Psoas muscle (tissue), 8 donors: ENCODE data around the gene IFT27. TPM values are rescaled to one million over a fixed set of nuclear protein-coding genes. Genes with fewer than 3 reads are reported as not detected.

Experiments
- ATAC-seq, 4 donors: fragments of 200-7000 bp; cut with Tn5 transposase; one replicate each; pipeline ENCODE4 v1.9.1; 2020; ENCODE audit warnings: moderate library complexity in 3 of 4, mild to moderate bottlenecking in 2 of 4
- DNase-seq, 2 donors: peaks; one replicate each; pipeline ENCODE4 v3.0.0-alpha.2; 2020
- H3K27ac ChIP-seq: fragments of 200-600 bp; one replicate; pipeline ENCODE4 v1.8.0; 2022
- H3K27me3 ChIP-seq, 3 donors: fragments of 200-600 bp in 1 of 3; one replicate each; pipeline versions ENCODE4 v1.6.1 to v1.8.0; 2013 to 2022; ENCODE audit warnings: low read length in 2 of 3, mild to moderate bottlenecking in 2 of 3, moderate library complexity in 1 of 3; ENCODE audit not compliant: insufficient read depth in 3 of 3
- H3K36me3 ChIP-seq, 2 donors: fragments of 200-600 bp in 1 of 2; one replicate each; pipeline versions ENCODE4 v1.6.1 to v1.8.0; 2013 to 2022; ENCODE audit warnings: low read depth in 1 of 2, mild to moderate bottlenecking in 1 of 2, moderate library complexity in 1 of 2; ENCODE audit not compliant: insufficient read depth in 1 of 2
- H3K4me1 ChIP-seq: fragments of 200-600 bp; one replicate; pipeline ENCODE4 v1.8.0; 2022
- H3K4me3 ChIP-seq: fragments of 200-600 bp; one replicate; pipeline ENCODE4 v1.8.0; 2022; ENCODE audit warnings: mild to moderate bottlenecking
- H3K9me3 ChIP-seq: fragments of 200-600 bp; one replicate; pipeline ENCODE4 v1.8.0; 2022
- whole genome bisulfite sequencing, 3 donors: extraction: QIAGEN DNeasy Blood & Tissue Kit; methylation state at CpG; one replicate each; pipeline versions ENCODE4 v1.1.6 to v1.1.7; 2013; 5-methylcytosine and 5-hydroxymethylcytosine counted together
- intact Hi-C, 2 donors: fragments of 100-400 bp; cut with DNase I; formaldehyde crosslinking; loops; one replicate each; pipeline versions ENCODE4 v1.11.0 to v1.14.2; 2022
- polyA plus RNA-seq, 3 donors: library from polyadenylated mRNA; stranded (reverse); fragments of 200-250 nt; gene quantifications; one replicate each; pipeline ENCODE4 v1.2.3, GENCODE V29; 2013
- total RNA-seq, 4 donors: library from RNA; stranded (reverse); fragmentation: NEBNext Ultra II Directional in 2 of 4; extraction: Animal tissue kit (Norgen Biotek cat#: 25700) in 2 of 4; gene quantifications; one replicate each; pipeline versions ENCODE4 v1.2.1 to v1.2.4, GENCODE V29; 2021 to 2023
- TF ChIP-seq, protein P1 (sequence below): fragments of 200-600 bp; IDR thresholded peaks from one replicate; pipeline ENCODE4 v1.8.0; 2022; ENCODE audit warnings: antibody characterized with exemption
- donor health status: healthy with polysubstance abuse.
- donor health status: DM: no; HTN: no; CAD: no; lungs with moderate emphysema.
- donor health status: Bipolar disorder and iron deficiency.
- donor health status: healthy.
- donor health status: DM: yes; HTN: yes; CAD: no.
- donor health status: DM: no; HTN: no; CAD: no.
- donor health status: DM: no; HTN: no; CAD: no.
- donor health status: DM: yes; HTN: yes; CAD: no.

IFT27 gene
- total and polyA plus RNA-seq, 7 donors = 5.6 to 16.7 (median 7.4) TPM

DNA sequence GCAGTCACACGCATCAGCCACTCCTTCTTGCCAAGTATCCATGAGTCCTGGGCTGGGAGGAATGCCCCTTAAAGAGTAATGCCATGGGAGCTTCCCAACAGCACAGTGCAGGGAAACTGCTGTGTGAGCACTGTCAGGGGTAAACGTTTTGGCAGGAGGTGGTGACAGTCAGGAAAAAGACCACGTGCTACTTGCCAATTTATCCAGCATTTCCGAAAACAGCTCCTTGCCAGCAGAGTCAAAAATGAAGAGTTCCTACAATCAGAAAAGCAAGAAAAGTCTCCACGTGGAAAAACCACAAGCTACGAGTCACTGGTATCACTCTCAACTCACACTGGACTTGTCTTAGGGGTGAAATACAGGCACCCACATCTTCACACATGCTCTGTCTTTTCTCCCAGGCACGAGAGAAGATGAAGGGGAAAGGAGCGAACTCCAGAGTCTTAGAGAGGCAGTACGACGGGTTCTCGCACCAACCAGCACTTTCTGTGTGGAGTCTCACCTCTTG, 9.9 kb downstream of the IFT27 start:
- 78 to 87% (median 78%) methylated on average over 11 of the region's 11 CpGs for WGBS, 3 donors
- TF ChIP-seq, protein P1, sequence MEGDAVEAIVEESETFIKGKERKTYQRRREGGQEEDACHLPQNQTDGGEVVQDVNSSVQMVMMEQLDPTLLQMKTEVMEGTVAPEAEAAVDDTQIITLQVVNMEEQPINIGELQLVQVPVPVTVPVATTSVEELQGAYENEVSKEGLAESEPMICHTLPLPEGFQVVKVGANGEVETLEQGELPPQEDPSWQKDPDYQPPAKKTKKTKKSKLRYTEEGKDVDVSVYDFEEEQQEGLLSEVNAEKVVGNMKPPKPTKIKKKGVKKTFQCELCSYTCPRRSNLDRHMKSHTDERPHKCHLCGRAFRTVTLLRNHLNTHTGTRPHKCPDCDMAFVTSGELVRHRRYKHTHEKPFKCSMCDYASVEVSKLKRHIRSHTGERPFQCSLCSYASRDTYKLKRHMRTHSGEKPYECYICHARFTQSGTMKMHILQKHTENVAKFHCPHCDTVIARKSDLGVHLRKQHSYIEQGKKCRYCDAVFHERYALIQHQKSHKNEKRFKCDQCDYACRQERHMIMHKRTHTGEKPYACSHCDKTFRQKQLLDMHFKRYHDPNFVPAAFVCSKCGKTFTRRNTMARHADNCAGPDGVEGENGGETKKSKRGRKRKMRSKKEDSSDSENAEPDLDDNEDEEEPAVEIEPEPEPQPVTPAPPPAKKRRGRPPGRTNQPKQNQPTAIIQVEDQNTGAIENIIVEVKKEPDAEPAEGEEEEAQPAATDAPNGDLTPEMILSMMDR = no peak
- ATAC-seq (no peak), DNase-seq (no peak)
- H3K27ac ChIP-seq = no peak overlapping the region
- no peaks in the 10 kb centered on the region for H3K4me1 ChIP-seq
- no peaks in the 10 kb centered on the region for H3K27me3 ChIP-seq
- H3K9me3 ChIP-seq = no peaks in the 10 kb centered on the region
- H3K36me3 ChIP-seq = peaks cover 0 to 37% of the 10 kb centered on the region in 2 donors
- intact Hi-C loops = loop anchor here in 1 of 2 donors (5.0 kb wide), 1 partner anchor 214 kb away; no protein-coding TSS in a partner anchor
- no peak overlapping the region for H3K4me3 ChIP-seq

DNA sequence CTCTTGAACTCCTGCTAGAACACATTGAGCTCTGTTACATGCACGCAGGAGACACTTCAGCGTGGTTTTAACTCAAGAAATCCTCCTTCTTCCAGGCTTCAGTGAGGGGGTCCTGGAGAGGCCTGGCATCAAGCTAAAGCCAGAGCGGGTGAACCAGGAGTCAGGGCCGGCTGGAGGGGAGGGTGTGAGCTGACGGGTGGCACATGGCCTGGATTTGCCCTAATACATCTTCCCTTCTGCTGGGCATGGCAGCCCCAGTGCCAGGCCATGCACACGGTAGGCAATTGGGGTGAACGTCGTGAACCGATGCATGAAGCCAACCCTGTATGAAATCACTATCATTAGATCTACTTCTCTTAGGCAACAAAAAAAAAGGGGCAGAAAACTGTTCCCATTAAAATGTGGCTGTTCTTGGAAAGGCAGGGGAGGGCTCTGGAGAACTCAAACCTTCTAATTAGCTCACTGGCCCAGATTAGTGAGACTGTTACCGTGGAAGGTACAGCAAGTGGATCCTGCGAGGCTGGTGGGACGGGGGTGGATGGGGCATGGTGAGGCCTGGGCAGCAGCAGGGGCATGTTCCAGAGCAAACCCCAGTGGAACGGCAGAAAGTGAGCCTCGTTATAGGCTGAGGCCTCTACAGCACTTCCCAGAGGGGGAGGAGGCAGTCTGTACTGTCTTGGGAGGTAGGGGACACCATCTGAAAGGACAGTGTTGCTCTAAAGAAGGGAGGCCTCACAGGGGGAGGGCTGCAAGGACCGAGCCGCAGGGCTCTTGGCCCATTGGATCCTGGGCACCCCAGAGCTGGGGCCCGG, 10.6 kb downstream of the IFT27 start:
- intact Hi-C loops = loop anchor here in 1 of 2 donors (5.0 kb wide), 1 partner anchor 213 kb away; no protein-coding TSS in a partner anchor
- Histone ChIP-seq H3K4me3 (no peak overlapping the region), H3K27ac (no peak overlapping the region), H3K36me3 (peaks cover 0 to 37% of the 10 kb centered on the region in 2 donors), H3K27me3 (no peaks in the 10 kb centered on the region), H3K4me1 (no peaks in the 10 kb centered on the region), H3K9me3 (no peaks in the 10 kb centered on the region)
- TF ChIP-seq, protein P1 = no peak
- DNase-seq = no peak
- ATAC-seq = no peak
- WGBS, 3 donors = 87 to 90% (median 89%) methylated on average over 17 of the region's 17 CpGs

DNA sequence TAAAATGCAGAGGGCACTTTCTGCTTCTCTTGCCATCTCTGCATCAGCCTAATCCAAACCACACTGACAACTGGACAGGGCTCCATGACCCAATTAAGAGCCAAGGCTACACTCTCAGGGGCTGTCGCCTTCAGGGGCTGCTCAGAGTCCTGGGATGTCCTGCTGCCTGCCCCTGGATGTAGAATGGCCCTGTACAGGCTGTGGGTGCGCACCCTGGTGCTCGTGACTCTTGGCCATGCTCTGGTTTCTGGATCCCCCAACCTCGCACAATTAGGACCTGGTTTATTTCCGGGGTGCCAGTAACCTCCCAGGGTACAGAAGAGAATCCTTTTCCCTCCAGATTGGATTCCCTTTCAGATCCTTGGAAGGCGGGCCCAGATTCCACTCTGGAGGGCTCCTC, 11.3 kb downstream of the IFT27 start:
- no peaks in the 10 kb centered on the region for H3K4me1 ChIP-seq
- no peak overlapping the region for H3K27ac ChIP-seq
- TF ChIP-seq, protein P1 = no peak
- H3K9me3 ChIP-seq = no peaks in the 10 kb centered on the region
- peaks cover 0 to 37% of the 10 kb centered on the region in 2 donors for H3K36me3 ChIP-seq
- H3K27me3 ChIP-seq = no peaks in the 10 kb centered on the region
- intact Hi-C loops = loop anchor here in 1 of 2 donors (5.0 kb wide), 1 partner anchor 212 kb away; no protein-coding TSS in a partner anchor
- ATAC-seq = no peak
- no peak overlapping the region for H3K4me3 ChIP-seq
- 95 to 96% (median 95%) methylated on average over 6 of the region's 6 CpGs for WGBS, 3 donors
- DNase-seq = no peak

DNA sequence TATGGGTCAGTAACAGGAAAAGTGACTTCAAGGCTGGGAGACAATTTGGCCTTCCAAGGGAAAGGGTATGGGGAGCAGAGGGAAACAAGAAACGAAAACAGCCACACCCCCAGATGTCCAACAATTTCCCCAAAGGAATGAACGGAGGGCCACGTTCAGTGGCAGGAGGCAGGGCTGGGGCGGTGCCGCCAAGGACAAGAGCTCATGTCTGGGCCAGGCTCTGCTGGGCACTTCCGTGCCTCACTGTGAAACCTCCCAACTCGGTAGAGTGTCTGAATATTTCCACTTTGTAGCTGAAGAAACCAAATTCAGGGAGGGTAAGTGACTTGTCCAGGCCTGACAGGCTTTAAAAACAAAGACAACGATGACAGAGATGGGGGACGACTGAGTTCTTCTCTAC, 11.9 kb downstream of the IFT27 start:
- WGBS, 3 donors = 85 to 90% (median 89%) methylated on average over 9 of the region's 9 CpGs
- TF ChIP-seq, protein P1 = no peak
- peaks cover 0 to 37% of the 10 kb centered on the region in 2 donors for H3K36me3 ChIP-seq
- DNase-seq (no peak), ATAC-seq (no peak)
- no peaks in the 10 kb centered on the region for H3K27me3 ChIP-seq
- intact Hi-C loops = no loop called here
- no peak overlapping the region for H3K27ac ChIP-seq
- H3K4me1 ChIP-seq = no peaks in the 10 kb centered on the region
- H3K4me3 ChIP-seq = no peak overlapping the region
- no peaks in the 10 kb centered on the region for H3K9me3 ChIP-seq
